HCT116 (cell line): ENCODE data around the gene PPP2R3C. TPM values are rescaled to one million over a fixed set of nuclear protein-coding genes. Genes with fewer than 3 reads are reported as not detected.

Experiments used
- ATAC-seq: fragments of 200-7000 bp; cut with Tn5 transposase; 2 replicates; pipeline ENCODE4 v1.9.1; 2020; ENCODE audit warnings: mild to moderate bottlenecking, moderate library complexity
- BruUV-seq: library from RNA; stranded (reverse); fragments of 400-500 nt; replicated peaks from 2 replicates; lab custom pipeline; 2021; lab: Mats Ljungman, UMichigan
- CTCF ChIA-PET: fragments of 300-600 bp; sonication (Branson Sonifier 250); formaldehyde crosslinking; loops from one replicate; lab custom pipeline; 2021; ENCODE audit warnings: antibody characterized with exemption; lab: Charles Lee
- POLR2A ChIA-PET: fragments of 300-600, 350-600 bp; sonication (Branson Sonifier 250); formaldehyde crosslinking; loops from one replicate; lab custom pipeline; 2021; ENCODE audit warnings: antibody characterized with exemption; lab: Charles Lee
- RAD21 ChIA-PET, 2 experiments: fragments of 300-600 bp; sonication (Branson Sonifier 250); formaldehyde crosslinking; loops; one replicate each; lab custom pipeline; 2023; ENCODE audit warnings: low total read pairs in 2 of 2; ENCODE audit not compliant: uncharacterized antibody in 2 of 2, unreplicated experiment in 2 of 2, low non-redundant PET in 1 of 2; lab: Charles Lee
- DNase-seq: peaks from one replicate; pipeline ENCODE4 v3.0.0-alpha.2; 2010; ENCODE audit warnings: low read depth, low spot score
- H2AFZ ChIP-seq: fragments of 200-600 bp; shearing (Covaris generic), sonication (generic); 2 replicates; pipeline ENCODE4 v1.6.1; 2017; ENCODE audit warnings: low read depth, mixed run types, mixed read lengths, antibody characterized with exemption, low read length; ENCODE audit not compliant: poor library complexity, severe bottlenecking
- H3K27ac ChIP-seq: 2 replicates; pipeline ENCODE4 v1.5.1; 2012; ENCODE audit warnings: low read depth, low read length
- H3K27me3 ChIP-seq: fragments of 200-600 bp; sonication (generic); 2 replicates; pipeline ENCODE4 v1.6.1; 2016; ENCODE audit warnings: mixed run types, low read length, mixed read lengths; ENCODE audit not compliant: insufficient read depth
- H3K36me3 ChIP-seq, 2 experiments: fragments of 200-500 bp in 1 of 2; fragments of 200-600 bp in 1 of 2; sonication (Bioruptor generic) in 1 of 2; sonication (generic) in 1 of 2; 2 replicates each; pipeline versions ENCODE4 v1.5.1 to v1.6.1; 2014 to 2016; ENCODE audit warnings: low read length in 2 of 2, inconsistent platforms in 1 of 2, mixed read lengths in 1 of 2, mixed run types in 1 of 2; ENCODE audit not compliant: insufficient read depth in 2 of 2, control insufficient read depth in 1 of 2
- H3K4me1 ChIP-seq, 2 experiments: fragments of 200-600 bp in 1 of 2; sonication (generic) in 1 of 2; 2 replicates each; pipeline versions ENCODE4 v1.5.1 to v1.6.1; 2012 to 2017; ENCODE audit warnings: low read length in 2 of 2, inconsistent platforms in 1 of 2, mild to moderate bottlenecking in 1 of 2, mixed read lengths in 1 of 2, mixed run types in 1 of 2, moderate library complexity in 1 of 2; ENCODE audit not compliant: insufficient read depth in 2 of 2, control insufficient read depth in 1 of 2
- H3K4me2 ChIP-seq: fragments of 200-600 bp; sonication (generic); 2 replicates; pipeline ENCODE4 v1.6.1; 2017; ENCODE audit warnings: mixed run types, low read length, mixed read lengths
- H3K4me3 ChIP-seq, 2 experiments: fragments of 200-600 bp in 1 of 2; sonication (generic) in 1 of 2; replicated peaks in 1 of 2; 2 replicates each; pipeline ENCODE4 v1.5.1; 2011 to 2016; ENCODE audit warnings: low read length in 2 of 2, control low read depth in 1 of 2, low read depth in 1 of 2, mild to moderate bottlenecking in 1 of 2, mixed read lengths in 1 of 2, mixed run types in 1 of 2
- H3K79me2 ChIP-seq: fragments of 200-600 bp; sonication (generic); 2 replicates; pipeline ENCODE4 v1.6.1; 2017; ENCODE audit warnings: mild to moderate bottlenecking, mixed run types, low read length, moderate library complexity, mixed read lengths; ENCODE audit not compliant: insufficient read depth
- H3K9ac ChIP-seq: fragments of 200-600 bp; sonication (generic); 2 replicates; pipeline ENCODE4 v1.6.1; 2016; ENCODE audit warnings: low read length, mixed read lengths
- H3K9me2 ChIP-seq: fragments of 200-600 bp; sonication (generic), shearing (Covaris generic); 2 replicates; pipeline ENCODE4 v1.6.1; 2017; ENCODE audit warnings: mixed run types, mild to moderate bottlenecking, moderate library complexity; ENCODE audit not compliant: insufficient read depth
- H3K9me3 ChIP-seq, 2 experiments: fragments of 200-500 bp in 1 of 2; fragments of 200-600 bp in 1 of 2; sonication (Bioruptor generic) in 1 of 2; sonication (generic) in 1 of 2; 2 replicates each; pipeline ENCODE4 v1.6.1; 2014 to 2017; ENCODE audit warnings: low read length in 2 of 2, mixed read lengths in 2 of 2, inconsistent platforms in 1 of 2, low read depth in 1 of 2, mild to moderate bottlenecking in 1 of 2, mixed run types in 1 of 2, moderate library complexity in 1 of 2; ENCODE audit not compliant: control insufficient read depth in 1 of 2, insufficient read depth in 1 of 2
- H4K20me1 ChIP-seq: fragments of 200-600 bp; sonication (generic), shearing (Covaris generic); 2 replicates; pipeline ENCODE4 v1.6.1; 2017; ENCODE audit warnings: mixed run types, mild to moderate bottlenecking, moderate library complexity; ENCODE audit not compliant: insufficient read depth
- ELF1 ChIP-seq: IDR thresholded peaks from 2 replicates; pipeline ENCODE4 v1.6.1; 2012; ENCODE audit warnings: low read depth, borderline replicate concordance
- EZH2 ChIP-seq: fragments of 200-600 bp; sonication (generic); IDR thresholded peaks from 2 replicates; pipeline ENCODE4 v1.6.1; 2017; ENCODE audit warnings: antibody characterized with exemption, mixed run types
- FOSL1 ChIP-seq: IDR thresholded peaks from 2 replicates; pipeline ENCODE4 v1.6.1; 2012; ENCODE audit warnings: low read depth
- SIN3A ChIP-seq: IDR thresholded peaks from 2 replicates; pipeline ENCODE4 v1.6.1; 2012; ENCODE audit warnings: low read depth
- SP1 ChIP-seq: IDR thresholded peaks from 2 replicates; pipeline ENCODE4 v1.6.1; 2012; ENCODE audit warnings: low read depth
- SRF ChIP-seq: IDR thresholded peaks from 2 replicates; pipeline ENCODE4 v1.6.1; 2012; ENCODE audit warnings: low read depth
- TCF7L2 ChIP-seq: IDR thresholded peaks from 2 replicates; pipeline ENCODE4 v1.7.0; 2011; ENCODE audit warnings: borderline replicate concordance, inconsistent platforms; ENCODE audit not compliant: insufficient read depth, insufficient read length; ENCODE audit errors: extremely low read depth
- YY1 ChIP-seq: IDR thresholded peaks from 2 replicates; pipeline ENCODE4 v1.6.1; 2011; ENCODE audit warnings: low read length, low read depth, moderate library complexity, mild to moderate bottlenecking; ENCODE audit not compliant: insufficient replicate concordance; ENCODE audit errors: extremely low read depth
- ZNF274 ChIP-seq: fragments of 200-500 bp; sonication (Bioruptor generic); IDR thresholded peaks from 2 replicates; pipeline ENCODE4 v1.6.1; 2014; ENCODE audit warnings: mild to moderate bottlenecking, low read depth, low read length, inconsistent platforms
- intact Hi-C: fragments of 100-400 bp; cut with micrococcal nuclease; formaldehyde crosslinking; loops from 2 replicates; pipeline ENCODE4 v1.10.0; 2022
- total RNA-seq: library from RNA; stranded (reverse); gene quantifications from one replicate; pipeline ENCODE4 v1.2.1, GENCODE V29; 2021; ENCODE audit not compliant: unreplicated experiment
- TF ChIP-seq, protein P1 (sequence below), 3 experiments: fragments of 200-600 bp in 1 of 3; sonication (generic) in 1 of 3; IDR thresholded peaks in 2 of 3; conservative IDR thresholded peaks in 1 of 3; 2 replicates each; pipeline ENCODE4 v1.5.1; 2012 to 2017; ENCODE audit warnings: low read depth in 2 of 3, low read length in 2 of 3, antibody characterized with exemption in 1 of 3, borderline replicate concordance in 1 of 3, control low read depth in 1 of 3, mild to moderate bottlenecking in 1 of 3, mixed read lengths in 1 of 3, mixed run types in 1 of 3, moderate library complexity in 1 of 3; ENCODE audit not compliant: insufficient read depth in 1 of 3
- TF ChIP-seq, protein P2 (sequence below): IDR thresholded peaks from 2 replicates; pipeline ENCODE4 v1.6.1; 2012
- TF ChIP-seq, protein P3 (sequence below): IDR thresholded peaks from 2 replicates; pipeline ENCODE4 v1.6.1; 2012

PPP2R3C gene
- total RNA-seq, 1 experiment from 2014 or later, result 14.1 TPM

DNA sequence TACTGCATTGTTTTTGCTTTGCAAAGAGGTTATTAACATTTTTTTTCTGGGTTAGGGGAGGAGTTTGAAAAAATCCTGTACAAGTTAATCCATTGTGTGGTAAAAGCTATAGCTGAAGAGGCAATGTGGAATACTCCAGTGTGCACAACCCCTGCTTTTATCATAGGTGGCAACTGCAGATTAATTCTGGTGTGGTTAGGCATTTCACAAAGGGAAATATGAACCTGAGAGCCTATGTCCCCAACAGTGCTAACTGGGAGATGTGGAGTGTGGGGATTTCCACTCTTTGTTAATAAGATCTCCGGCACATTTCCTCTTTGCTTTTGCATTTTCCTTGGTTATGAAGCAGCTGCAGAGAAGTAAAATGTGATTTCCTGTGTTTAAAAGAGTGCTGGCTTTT, 34.2 kb upstream of the PPP2R3C start:
- H2AFZ ChIP-seq, result no peak overlapping the region
- CTCF ChIA-PET, result interaction anchor here (0.7 kb wide), 1 partner anchor 15 kb away, joined by 3 read pairs; no protein-coding TSS in a partner anchor
- RAD21 ChIA-PET, result no interaction called here
- no TSS peak for BruUV-seq
- no peaks in the 10 kb centered on the region for H3K36me3 ChIP-seq
- no peak overlapping the region for H3K27ac ChIP-seq
- DNase-seq (no peak), ATAC-seq (no peak)
- H3K79me2 ChIP-seq, result no peaks in the 10 kb centered on the region
- peaks cover 12 to 22% of the 10 kb centered on the region in 2 experiments for H3K4me1 ChIP-seq
- H3K4me3 ChIP-seq, result no peak overlapping the region
- no peaks in the 10 kb centered on the region for H3K9me2 ChIP-seq
- intact Hi-C loops, result no loop called here
- POLR2A ChIA-PET, result no interaction called here
- H3K9me3 ChIP-seq, result no peaks in the 10 kb centered on the region
- no peak overlapping the region for H3K4me2 ChIP-seq
- H3K9ac ChIP-seq, result no peak overlapping the region
- TF ChIP-seq ELF1, result no peak
- TF ChIP-seq, protein P1, sequence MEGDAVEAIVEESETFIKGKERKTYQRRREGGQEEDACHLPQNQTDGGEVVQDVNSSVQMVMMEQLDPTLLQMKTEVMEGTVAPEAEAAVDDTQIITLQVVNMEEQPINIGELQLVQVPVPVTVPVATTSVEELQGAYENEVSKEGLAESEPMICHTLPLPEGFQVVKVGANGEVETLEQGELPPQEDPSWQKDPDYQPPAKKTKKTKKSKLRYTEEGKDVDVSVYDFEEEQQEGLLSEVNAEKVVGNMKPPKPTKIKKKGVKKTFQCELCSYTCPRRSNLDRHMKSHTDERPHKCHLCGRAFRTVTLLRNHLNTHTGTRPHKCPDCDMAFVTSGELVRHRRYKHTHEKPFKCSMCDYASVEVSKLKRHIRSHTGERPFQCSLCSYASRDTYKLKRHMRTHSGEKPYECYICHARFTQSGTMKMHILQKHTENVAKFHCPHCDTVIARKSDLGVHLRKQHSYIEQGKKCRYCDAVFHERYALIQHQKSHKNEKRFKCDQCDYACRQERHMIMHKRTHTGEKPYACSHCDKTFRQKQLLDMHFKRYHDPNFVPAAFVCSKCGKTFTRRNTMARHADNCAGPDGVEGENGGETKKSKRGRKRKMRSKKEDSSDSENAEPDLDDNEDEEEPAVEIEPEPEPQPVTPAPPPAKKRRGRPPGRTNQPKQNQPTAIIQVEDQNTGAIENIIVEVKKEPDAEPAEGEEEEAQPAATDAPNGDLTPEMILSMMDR (IDR thresholded peaks at IDR 0.05 in 2 of 3, conservative IDR thresholded peaks at IDR 0.05 in 1 of 3; ENCODE audit: borderline replicate concordance in 1 of 3, insufficient read depth in 1 of 3, low read depth in 2 of 3, low read length in 2 of 3), result no peak
- no peak for TF ChIP-seq ZNF274
- TF ChIP-seq SRF, result no peak
- TF ChIP-seq, protein P2, sequence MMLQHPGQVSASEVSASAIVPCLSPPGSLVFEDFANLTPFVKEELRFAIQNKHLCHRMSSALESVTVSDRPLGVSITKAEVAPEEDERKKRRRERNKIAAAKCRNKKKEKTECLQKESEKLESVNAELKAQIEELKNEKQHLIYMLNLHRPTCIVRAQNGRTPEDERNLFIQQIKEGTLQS, result no peak
- TF ChIP-seq, protein P3, sequence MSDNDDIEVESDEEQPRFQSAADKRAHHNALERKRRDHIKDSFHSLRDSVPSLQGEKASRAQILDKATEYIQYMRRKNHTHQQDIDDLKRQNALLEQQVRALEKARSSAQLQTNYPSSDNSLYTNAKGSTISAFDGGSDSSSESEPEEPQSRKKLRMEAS, result no peak
- no peak for TF ChIP-seq SP1
- TF ChIP-seq TCF7L2, result no peak
- TF ChIP-seq YY1, result no peak
- no peak for TF ChIP-seq SIN3A
- TF ChIP-seq FOSL1, result no peak
- no peak for TF ChIP-seq EZH2
- no peaks in the 10 kb centered on the region for H3K27me3 ChIP-seq
- no peaks in the 10 kb centered on the region for H4K20me1 ChIP-seq
